GM12878 (cell line): ENCODE measurements around the gene IFITM5. TPM values are rescaled to one million over a fixed set of nuclear protein-coding genes. Genes with fewer than 3 reads are reported as not detected.

Experiments
- ATAC-seq: fragments of 200-7000 bp; cut with Tn5 transposase; 3 replicates; pipeline ENCODE4 v1.9.1; 2020; ENCODE audit warnings: mild to moderate bottlenecking, moderate library complexity
- BruUV-seq: library from RNA; stranded (reverse); fragments of 400-500 nt; replicated peaks from 2 replicates; lab custom pipeline; 2021; lab: Mats Ljungman, UMichigan
- CTCF ChIA-PET: fragments of 300-600 bp; sonication (Branson Sonifier 250); formaldehyde crosslinking; extraction: SDS; loops from one replicate; lab custom pipeline; 2021; ENCODE audit warnings: inconsistent platforms; lab: Yijun Ruan, JAX
- POLR2A ChIA-PET: fragments of 350-600 bp; formaldehyde crosslinking; extraction: SDS; loops from one replicate; lab custom pipeline; 2021; ENCODE audit warnings: inconsistent platforms; lab: Charles Lee
- RAD21 ChIA-PET: fragments of 300-600 bp; sonication (Branson Sonifier 250); formaldehyde crosslinking; loops from one replicate; lab custom pipeline; 2023; ENCODE audit warnings: antibody characterized with exemption; ENCODE audit not compliant: unreplicated experiment; lab: Charles Lee
- SMC1A ChIA-PET: fragments of 300-600 bp; sonication (Branson Sonifier 250); formaldehyde crosslinking; loops from one replicate; lab custom pipeline; 2023; ENCODE audit not compliant: unreplicated experiment, uncharacterized antibody; lab: Charles Lee
- DNase-seq: peaks from one replicate; pipeline ENCODE4 v3.0.0-alpha.2; 2011; ENCODE audit warnings: low read depth, low spot score
- FAIRE-seq: peaks from 3 replicates; lab custom pipeline; 2011; peaks lifted over from hg19 to GRCh38; lab: Jason Lieb, UNC
- H2AFZ ChIP-seq: 2 replicates; pipeline ENCODE4 v1.6.0; 2011; ENCODE audit warnings: low read depth, low read length, control low read depth; ENCODE audit not compliant: control insufficient read depth
- H3K27ac ChIP-seq: 2 replicates; pipeline ENCODE4 v1.5.1; 2011; ENCODE audit warnings: control low read depth; ENCODE audit not compliant: control insufficient read depth, insufficient read depth
- H3K27me3 ChIP-seq, 2 experiments: replicated peaks in 1 of 2; 2 replicates each; pipeline versions ENCODE4 v1.6.0 to v1.6.1; 2011; ENCODE audit warnings: low read length in 1 of 2; ENCODE audit not compliant: control insufficient read depth in 2 of 2, insufficient read depth in 2 of 2
- H3K36me3 ChIP-seq, 2 experiments: 2 replicates each; pipeline ENCODE4 v1.5.1; 2011; ENCODE audit warnings: low read length in 1 of 2; ENCODE audit not compliant: control insufficient read depth in 2 of 2, insufficient read depth in 2 of 2
- H3K4me1 ChIP-seq: 2 replicates; pipeline ENCODE4 v1.6.1; 2011; ENCODE audit warnings: mild to moderate bottlenecking, low read length, moderate library complexity, mixed read lengths; ENCODE audit not compliant: control insufficient read depth, insufficient read depth
- H3K4me2 ChIP-seq: 2 replicates; pipeline ENCODE4 v1.6.0; 2011; ENCODE audit warnings: control low read depth; ENCODE audit not compliant: control insufficient read depth, insufficient read depth
- H3K4me3 ChIP-seq: fragments of 200-600 bp; sonication (generic); 2 replicates; pipeline ENCODE4 v1.5.1; 2016
- H3K79me2 ChIP-seq: 2 replicates; pipeline ENCODE4 v1.6.0; 2011; ENCODE audit warnings: low read length; ENCODE audit not compliant: control insufficient read depth, insufficient read depth
- H3K9ac ChIP-seq: 2 replicates; pipeline ENCODE4 v1.8.0; 2011; ENCODE audit warnings: low read length, control low read depth, mixed read lengths; ENCODE audit not compliant: control insufficient read depth, insufficient read depth
- H3K9me3 ChIP-seq: replicated peaks from 3 replicates; pipeline ENCODE4 v1.5.1; 2011; ENCODE audit warnings: mild to moderate bottlenecking, low read length; ENCODE audit not compliant: control insufficient read depth, insufficient read depth
- H4K20me1 ChIP-seq: 2 replicates; pipeline ENCODE4 v1.6.0; 2011; ENCODE audit not compliant: control insufficient read depth, insufficient read depth
- ATF7 ChIP-seq: fragments of 450-650 bp; IDR thresholded peaks from 2 replicates; pipeline ENCODE4 v1.6.1; 2016; ENCODE audit warnings: low read depth, mild to moderate bottlenecking
- POLR2A ChIP-seq: IDR thresholded peaks from 2 replicates; pipeline ENCODE4 v1.6.1; 2011; ENCODE audit warnings: low read depth, mild to moderate bottlenecking, low read length
- SIN3A ChIP-seq: IDR thresholded peaks from 2 replicates; pipeline ENCODE4 v1.6.1; 2012; ENCODE audit warnings: low read depth, low read length, improper control_type of control experiment
- SMAD5 ChIP-seq: IDR thresholded peaks from 2 replicates; pipeline ENCODE4 v1.6.1; 2016; ENCODE audit warnings: antibody characterized with exemption, low read depth
- ZBTB4 ChIP-seq: fragments of 450-650 bp; formaldehyde crosslinking; IDR thresholded peaks from 2 replicates; pipeline ENCODE4 v1.4.0; 2022; ENCODE audit warnings: mild to moderate bottlenecking, moderate library complexity
- ZNF24 ChIP-seq: fragments of 450-650 bp; IDR thresholded peaks from 2 replicates; pipeline ENCODE4 v1.6.1; 2017; ENCODE audit warnings: antibody characterized with exemption, mild to moderate bottlenecking
- WGBS: methylation state at CpG from one replicate; pipeline ENCODE4 v1.1.6; 2016; ENCODE audit warnings: low lambda C conversion rate; ENCODE audit not compliant: insufficient replicate concordance, insufficient coverage; ENCODE audit errors: missing lambda C conversion rate; 5-methylcytosine and 5-hydroxymethylcytosine counted together
- in situ Hi-C: fragments of 300-500 bp; cut with MboI; formaldehyde crosslinking; loops from 9 replicates; pipeline ENCODE4 v1.14.3; 2018; ENCODE audit warnings: mixed read lengths
- intact Hi-C: fragments of 100-400 bp; cut with micrococcal nuclease; formaldehyde crosslinking; loops from one replicate; pipeline ENCODE4 v1.14.2; 2022; ENCODE audit not compliant: unreplicated experiment
- polyA plus RNA-seq, 11 experiments: library from polyadenylated mRNA; depleted of rRNA in 4 of 11; unstranded in 6 of 11; stranded (reverse) in 5 of 11; fragments of >200 nt; fragmentation: Nextera tagmentation in 4 of 11; fragmentation: Illumina TruSeq in 1 of 11; extraction: Ambion mirVana in 4 of 11; extraction: Trizol in 1 of 11; gene quantifications; 1 replicate in 1 of 11; 2 replicates in 10 of 11; pipeline versions ENCODE4 v1.2.1 to v1.2.3, GENCODE V29; 2011 to 2016; ENCODE audit warnings: inconsistent platforms in 2 of 11, missing spikeins in 2 of 11, low read depth in 1 of 11
- total RNA-seq, 4 experiments: library from RNA; depleted of rRNA in 3 of 4; stranded (reverse); fragments of >200 nt in 3 of 4; fragmentation: Illumina TruSeq in 1 of 4; extraction: Trizol in 1 of 4; gene quantifications; 2 replicates each; pipeline versions ENCODE4 v1.2.1 to v1.2.3, GENCODE V29; 2013 to 2021

Gene IFITM5
- total and polyA plus RNA-seq, 10 of the 15 experiments (the other 5 are each of a cell fraction or from before 2014, with no cell fraction given), result not detected

DNA sequence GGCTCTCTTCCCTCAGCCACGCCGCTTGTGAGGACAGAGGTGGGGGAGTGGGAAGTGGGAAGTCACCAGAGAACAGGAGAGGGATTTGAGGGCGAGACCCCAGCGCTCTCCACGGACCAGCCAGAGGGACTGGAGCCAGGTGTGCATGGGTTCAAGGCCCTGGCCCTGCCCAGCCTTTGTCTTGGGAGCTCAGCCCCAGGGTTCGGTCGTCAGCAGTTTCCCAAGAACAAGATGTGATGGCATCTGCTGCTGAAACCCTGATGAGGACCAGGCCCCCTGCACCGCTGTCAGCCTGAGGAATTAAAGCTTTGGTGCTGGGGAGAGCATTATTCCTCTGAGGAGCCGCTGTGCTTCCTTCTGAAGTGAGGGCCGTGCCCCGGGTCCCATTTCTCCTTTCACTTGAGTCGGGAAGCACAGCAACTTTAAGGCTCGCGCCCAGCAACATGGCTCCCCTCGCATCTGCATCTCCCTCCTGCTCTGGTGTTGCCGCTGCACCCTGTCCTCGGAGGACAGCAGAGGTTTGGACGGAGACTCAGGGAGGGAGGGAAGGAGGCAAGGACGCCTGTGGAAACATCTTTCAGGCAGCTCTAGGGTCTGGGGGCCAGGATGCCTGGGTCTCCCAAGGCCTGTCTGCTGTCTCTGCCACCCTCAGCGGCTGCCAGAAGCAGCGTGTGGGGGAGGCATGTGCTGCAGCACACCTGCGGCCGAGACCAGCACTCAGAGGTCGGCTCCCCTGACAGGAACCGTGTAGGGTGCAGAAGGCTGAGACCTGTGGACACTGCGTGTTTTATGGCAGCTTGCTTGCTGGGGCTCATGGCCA is 3.8 kb downstream of the IFITM5 start:
- Histone ChIP-seq H3K79me2 (no peaks in the 10 kb centered on the region), H3K4me1 (no peaks in the 10 kb centered on the region), H2AFZ (no peak overlapping the region), H3K27ac (no peak overlapping the region), H3K27me3 (no peaks in the 10 kb centered on the region; a peak in 1 of 4 replicates), H3K4me2 (no peak overlapping the region), H3K36me3 (no peaks in the 10 kb centered on the region), H3K9ac (no peak overlapping the region), H4K20me1 (no peaks in the 10 kb centered on the region), H3K9me3 (no peaks in the 10 kb centered on the region)
- intact Hi-C loops, result no loop called here
- WGBS, result 87% methylated on average over 26 of the region's 26 CpGs
- ChIA-PET CTCF (no interaction called here), SMC1A (interaction anchor here (1.2 to 1.5 kb wide), 3 partner anchors 10 to 35 kb away, joined by 3 read pairs; no protein-coding TSS in a partner anchor)
- FAIRE-seq (no peak), ATAC-seq (no peak)
- no TSS peak for BruUV-seq
- peak; percentile 6; the same call in 1 of the 2 replicates for TF ChIP-seq POLR2A
- no peak for TF ChIP-seq SMAD5
- no peak for TF ChIP-seq ATF7
- TF ChIP-seq SIN3A, result no peak
- no peak for TF ChIP-seq ZNF24
- TF ChIP-seq, all 136 proteins: peak for 1
- RAD21 ChIA-PET, result interaction anchor here (0.8 kb wide), 1 partner anchor 10 kb away, joined by 3 read pairs; no protein-coding TSS in a partner anchor
- POLR2A ChIA-PET, result no interaction called here
- DNase-seq, result no peak
- in situ Hi-C loops, result no loop called here
- no peak overlapping the region for H3K4me3 ChIP-seq

DNA sequence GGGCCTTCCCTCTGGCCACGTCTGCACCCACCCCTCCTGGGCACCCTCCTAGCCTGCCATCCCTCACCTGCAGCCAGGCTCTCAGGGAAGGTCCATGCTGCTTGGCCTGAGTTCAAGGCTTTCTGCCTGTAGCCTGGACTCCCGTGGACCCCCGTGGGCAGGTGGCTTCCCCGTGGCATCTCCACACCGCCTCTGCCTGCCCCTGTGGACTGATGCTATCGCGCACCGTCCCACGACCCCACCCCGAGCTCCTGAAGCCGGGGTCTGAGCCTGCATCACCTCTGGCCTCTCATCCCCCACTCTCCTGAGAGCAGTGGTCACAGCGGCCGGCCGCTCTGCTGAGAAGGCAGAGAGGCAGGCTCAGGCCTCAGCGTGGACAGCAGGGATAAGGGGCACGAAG is 4.5 kb downstream of the IFITM5 start:
- ChIA-PET CTCF (no interaction called here), SMC1A (interaction anchor here (1.2 to 1.5 kb wide), 3 partner anchors 11 to 34 kb away, joined by 3 read pairs; no protein-coding TSS in a partner anchor), POLR2A (interaction anchor here (1.5 kb wide), 1 partner anchor 10 kb away, joined by 4 read pairs; no protein-coding TSS in a partner anchor), RAD21 (interaction anchor here (0.8 kb wide), 1 partner anchor 11 kb away, joined by 3 read pairs; no protein-coding TSS in a partner anchor)
- no peaks in the 10 kb centered on the region for H4K20me1 ChIP-seq
- H3K9me3 ChIP-seq, result no peaks in the 10 kb centered on the region
- DNase-seq (no peak), FAIRE-seq (no peak), ATAC-seq (no peak)
- no peaks in the 10 kb centered on the region for H3K79me2 ChIP-seq
- no peak overlapping the region for H3K27ac ChIP-seq
- no peaks in the 10 kb centered on the region for H3K36me3 ChIP-seq
- intact Hi-C loops, result no loop called here
- no TSS peak for BruUV-seq
- H3K9ac ChIP-seq, result no peak overlapping the region
- no peaks in the 10 kb centered on the region for H3K4me1 ChIP-seq
- WGBS, result 83% methylated on average over 16 of the region's 16 CpGs
- H3K4me2 ChIP-seq, result no peak overlapping the region
- no peak overlapping the region for H2AFZ ChIP-seq
- in situ Hi-C loops, result no loop called here
- no peak overlapping the region for H3K4me3 ChIP-seq
- TF ChIP-seq ATF7 (no peak), ZBTB4 (CRISPR knock-in tag) (no peak)
- no peaks in the 10 kb centered on the region; a peak in 1 of 4 replicates for H3K27me3 ChIP-seq
